ENCODE data around the gene CT45A6.
"Not testable (repeated sequence)": the region's sequence is repeated elsewhere in the genome, so short reads cannot be mapped to it uniquely, and the experiment has no call there.

Gene CT45A6

GRCh38 chrX:135802687-135803086, at the start of gene CT45A6:
Gene CT45A6, minus strand, starts transcription at chrX:135802787. Its CDS starts 3,794 bp downstream, at chrX:135798993.
- H3K9me3 Mint-ChIP-seq; H3K27ac Mint-ChIP-seq; DNase-seq; H3K36me3 Mint-ChIP-seq (ENCODE audit: low read depth); H3K4me3 Mint-ChIP-seq; H3K4me1 Mint-ChIP-seq (ENCODE audit: low read depth); H3K27me3 Mint-ChIP-seq: not testable (repeated sequence)

- not testable (repeated sequence) for H3K4me3 Mint-ChIP-seq; H3K27me3 Mint-ChIP-seq; H3K36me3 Mint-ChIP-seq (ENCODE audit: low read depth); H3K27ac Mint-ChIP-seq; H3K9me3 Mint-ChIP-seq; H3K4me1 Mint-ChIP-seq (ENCODE audit: low read depth); DNase-seq
Observed at GRCh38 chrX:135837180-135837579, 34.6 kb upstream of the CT45A6 start, which contains the start of gene CT45A7. Gene CT45A7, minus strand, starts transcription at chrX:135837280. Its CDS starts 3,747 bp downstream, at chrX:135833533.

GRCh38 chrX:135819912-135820311, 17.3 kb upstream of the CT45A6 start, which contains the start of gene CT45A2:
Gene CT45A2, minus strand, starts transcription at chrX:135820012. Its CDS starts 3,747 bp downstream, at chrX:135816265.
- not testable (repeated sequence) for DNase-seq; H3K27ac Mint-ChIP-seq; H3K27me3 Mint-ChIP-seq; H3K4me1 Mint-ChIP-seq (ENCODE audit: low read depth); H3K9me3 Mint-ChIP-seq; H3K4me3 Mint-ChIP-seq; H3K36me3 Mint-ChIP-seq (ENCODE audit: low read depth)

- not testable (repeated sequence) for H3K27me3 Mint-ChIP-seq; H3K27ac Mint-ChIP-seq; H3K4me3 Mint-ChIP-seq; H3K4me1 Mint-ChIP-seq (ENCODE audit: low read depth); H3K36me3 Mint-ChIP-seq (ENCODE audit: low read depth); DNase-seq; H3K9me3 Mint-ChIP-seq
Observed at GRCh38 chrX:135785403-135785802, 17.2 kb downstream of the CT45A6 start, which contains the start of gene CT45A5. Gene CT45A5, minus strand, starts transcription at chrX:135785503. Its CDS starts 3,774 bp downstream, at chrX:135781729.

- not testable (repeated sequence) for H3K27me3 Mint-ChIP-seq, H3K27ac Mint-ChIP-seq, DNase-seq
Observed at GRCh38 chrX:135768091-135768490, 34.5 kb downstream of the CT45A6 start, which contains the start of gene CT45A3. Gene CT45A3, minus strand, starts transcription at chrX:135768191. Its CDS starts 3,747 bp downstream, at chrX:135764444.

GRCh38 chrX:135744739-135745138, 57.8 kb downstream of the CT45A6 start:
- H3K27me3 Mint-ChIP-seq, result peaks cover 13% of the 10 kb centered on the region
- H3K4me3 Mint-ChIP-seq; H3K4me1 Mint-ChIP-seq (ENCODE audit: low read depth); H3K36me3 Mint-ChIP-seq (ENCODE audit: low read depth); H3K9me3 Mint-ChIP-seq; DNase-seq; H3K27ac Mint-ChIP-seq: not testable (repeated sequence)

More at GRCh38 chrX:135768091-135768490, 34.5 kb downstream of the CT45A6 start, which contains the start of gene CT45A3:
- not testable (repeated sequence) for H3K4me3 Mint-ChIP-seq; H3K9me3 Mint-ChIP-seq; H3K4me1 Mint-ChIP-seq (ENCODE audit: low read depth); H3K36me3 Mint-ChIP-seq (ENCODE audit: low read depth)

All from activated T-cell treated with anti-CD3 and anti-CD28 coated beads, Interleukin-2, amount 50 U/mL, for 24 hours (primary cell).